Subcutaneous adipose tissue (tissue), 4 donors: Measurements from ENCODE around the gene STIM2. TPM values are rescaled to one million over a fixed set of nuclear protein-coding genes. Genes with fewer than 3 reads are reported as not detected.

Experiments
- CTCF ChIP-seq: fragments of 450-650 bp; IDR thresholded peaks from one replicate; pipeline ENCODE4 v1.5.1; 2016; ENCODE audit warnings: low read depth, mild to moderate bottlenecking, control low read depth, antibody characterized with exemption, moderate library complexity
- total RNA-seq, 4 donors: library from RNA; depleted of rRNA; stranded (reverse); fragments of >200 nt; gene quantifications; one replicate each; pipeline ENCODE4 v1.1.0, GENCODE V29; 2016

Gene STIM2
- total RNA-seq, 4 donors from 2014 or later = 9.0 to 19.6 (median 15.3) TPM

- TF ChIP-seq CTCF = no peak
These were observed 32.8 kb upstream of the STIM2 start for GRCh38 chr4:26827798-26828197.

- TF ChIP-seq CTCF = no peak
These were observed 31.6 kb upstream of the STIM2 start for GRCh38 chr4:26829018-26829417.

GRCh38 chr4:26830033-26830432 is 30.6 kb upstream of the STIM2 start:
- no peak for TF ChIP-seq CTCF

- no peak for TF ChIP-seq CTCF
These were observed 29.9 kb upstream of the STIM2 start for GRCh38 chr4:26830701-26831100.

GRCh38 chr4:26836539-26836938 is 24.1 kb upstream of the STIM2 start:
- TF ChIP-seq CTCF = no peak

- no peak for TF ChIP-seq CTCF
These were observed 22.4 kb upstream of the STIM2 start for GRCh38 chr4:26837993-26838842.

GRCh38 chr4:26839016-26839415 is 21.6 kb upstream of the STIM2 start:
- TF ChIP-seq CTCF = no peak
